ENCODE data around the gene RASL10B.

GRCh38 chr17:35778641-35779196, 47.3 kb downstream of the RASL10B start:
- TF ChIP-seq, protein P1, sequence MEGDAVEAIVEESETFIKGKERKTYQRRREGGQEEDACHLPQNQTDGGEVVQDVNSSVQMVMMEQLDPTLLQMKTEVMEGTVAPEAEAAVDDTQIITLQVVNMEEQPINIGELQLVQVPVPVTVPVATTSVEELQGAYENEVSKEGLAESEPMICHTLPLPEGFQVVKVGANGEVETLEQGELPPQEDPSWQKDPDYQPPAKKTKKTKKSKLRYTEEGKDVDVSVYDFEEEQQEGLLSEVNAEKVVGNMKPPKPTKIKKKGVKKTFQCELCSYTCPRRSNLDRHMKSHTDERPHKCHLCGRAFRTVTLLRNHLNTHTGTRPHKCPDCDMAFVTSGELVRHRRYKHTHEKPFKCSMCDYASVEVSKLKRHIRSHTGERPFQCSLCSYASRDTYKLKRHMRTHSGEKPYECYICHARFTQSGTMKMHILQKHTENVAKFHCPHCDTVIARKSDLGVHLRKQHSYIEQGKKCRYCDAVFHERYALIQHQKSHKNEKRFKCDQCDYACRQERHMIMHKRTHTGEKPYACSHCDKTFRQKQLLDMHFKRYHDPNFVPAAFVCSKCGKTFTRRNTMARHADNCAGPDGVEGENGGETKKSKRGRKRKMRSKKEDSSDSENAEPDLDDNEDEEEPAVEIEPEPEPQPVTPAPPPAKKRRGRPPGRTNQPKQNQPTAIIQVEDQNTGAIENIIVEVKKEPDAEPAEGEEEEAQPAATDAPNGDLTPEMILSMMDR (IDR thresholded peaks at IDR 0.05) = no peak
- TF ChIP-seq POLR2A (IDR thresholded peaks at IDR 0.05; ENCODE audit: low read depth) (no peak), POLR2AphosphoS5 (IDR thresholded peaks at IDR 0.05) (no peak), EP300 (IDR thresholded peaks at IDR 0.05) (no peak)
